NCI-H1930 (cell line): Measurements from ENCODE around the gene IFNA2.
"Not testable (repeated sequence)": the region's sequence is repeated elsewhere in the genome, so short reads cannot be mapped to it uniquely, and the experiment has no call there.

Experiments used
- DNase-seq, 2 experiments: peaks; one replicate each; lab custom pipeline; 2025; lab: John Stamatoyannopoulos, UW

The IFNA2 gene

GRCh38 chr9:21381448-21382339 is 3.5 kb downstream of the IFNA2 start:
- DNase-seq: peak in 1 of 2 experiments; percentile 16

- DNase-seq: not testable (repeated sequence)
Measured at GRCh38 chr9:21371467-21371866, 13.7 kb downstream of the IFNA2 start.

GRCh38 chr9:21367957-21368356 is 17.2 kb downstream of the IFNA2 start, which contains the start of gene IFNA13:
IFNA13 (minus strand) TSS chr9:21368057; CDS start chr9:21368010, 47 bp downstream.
- no peak for DNase-seq

- DNase-seq: not testable (repeated sequence)
Measured at GRCh38 chr9:21367169-21367568, 18.0 kb downstream of the IFNA2 start.

- no peak for DNase-seq
Measured at GRCh38 chr9:21362287-21362686, 22.9 kb downstream of the IFNA2 start.

GRCh38 chr9:21357479-21358460 is 27.4 kb downstream of the IFNA2 start:
- DNase-seq: no peak

GRCh38 chr9:21350787-21351186 is 34.4 kb downstream of the IFNA2 start, which contains the start of gene IFNA6:
IFNA6 (minus strand) TSS chr9:21350887; CDS start chr9:21350887, 0 bp downstream.
- no peak for DNase-seq

GRCh38 chr9:21348430-21348970 is 36.7 kb downstream of the IFNA2 start:
- no peak for DNase-seq

GRCh38 chr9:21340735-21341134 is 44.5 kb downstream of the IFNA2 start:
- no peak for DNase-seq

- DNase-seq: no peak
Measured at GRCh38 chr9:21336457-21336856, 48.7 kb downstream of the IFNA2 start.

GRCh38 chr9:21334701-21335632 is 50.2 kb downstream of the IFNA2 start, which contains the start of gene KLHL9:
KLHL9 (minus strand) TSS chr9:21335404; CDS start chr9:21334859, 545 bp downstream.
- peak; percentile 88 to 92 for DNase-seq
